OCI-LY3 (cell line): Measurements from ENCODE around the gene KRT35.

Experiments used
- EZH2phosphoT487 ChIP-seq: fragments of 200-600 bp; shearing (Covaris generic); IDR thresholded peaks from 2 replicates; pipeline ENCODE4 v1.6.1; 2018; ENCODE audit warnings: antibody characterized with exemption, mixed run types, low read depth
- TF ChIP-seq, protein P1 (sequence below): fragments of 200-600, 300-600 bp; sonication (generic); IDR thresholded peaks from 2 replicates; pipeline ENCODE4 v1.5.1; 2014; ENCODE audit warnings: antibody characterized with exemption, low read length, low read depth

GRCh38 chr17:41437769-41438168 lies 43.2 kb downstream of the KRT35 start:
- TF ChIP-seq, protein P1, sequence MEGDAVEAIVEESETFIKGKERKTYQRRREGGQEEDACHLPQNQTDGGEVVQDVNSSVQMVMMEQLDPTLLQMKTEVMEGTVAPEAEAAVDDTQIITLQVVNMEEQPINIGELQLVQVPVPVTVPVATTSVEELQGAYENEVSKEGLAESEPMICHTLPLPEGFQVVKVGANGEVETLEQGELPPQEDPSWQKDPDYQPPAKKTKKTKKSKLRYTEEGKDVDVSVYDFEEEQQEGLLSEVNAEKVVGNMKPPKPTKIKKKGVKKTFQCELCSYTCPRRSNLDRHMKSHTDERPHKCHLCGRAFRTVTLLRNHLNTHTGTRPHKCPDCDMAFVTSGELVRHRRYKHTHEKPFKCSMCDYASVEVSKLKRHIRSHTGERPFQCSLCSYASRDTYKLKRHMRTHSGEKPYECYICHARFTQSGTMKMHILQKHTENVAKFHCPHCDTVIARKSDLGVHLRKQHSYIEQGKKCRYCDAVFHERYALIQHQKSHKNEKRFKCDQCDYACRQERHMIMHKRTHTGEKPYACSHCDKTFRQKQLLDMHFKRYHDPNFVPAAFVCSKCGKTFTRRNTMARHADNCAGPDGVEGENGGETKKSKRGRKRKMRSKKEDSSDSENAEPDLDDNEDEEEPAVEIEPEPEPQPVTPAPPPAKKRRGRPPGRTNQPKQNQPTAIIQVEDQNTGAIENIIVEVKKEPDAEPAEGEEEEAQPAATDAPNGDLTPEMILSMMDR = no peak
- no peak for TF ChIP-seq EZH2phosphoT487
